Activated CD8-positive, alpha-beta memory T cell treated with anti-CD3 and anti-CD28 coated beads, Interleukin-2, amount 50 U/mL, for 24 hours (primary cell): ENCODE measurements around the gene ATG5.

Source experiments
- DNase-seq: peaks from one replicate; pipeline ENCODE4 v3.0.0-alpha.2; 2020; ENCODE audit errors: extremely low read depth

The ATG5 gene

GRCh38 chr6:106223300-106223930 lies 102.1 kb downstream of the ATG5 start:
- DNase-seq = peak; percentile 54

GRCh38 chr6:106220485-106220884 lies 105.1 kb downstream of the ATG5 start:
- no peak for DNase-seq

- no peak for DNase-seq
These were observed 109.0 kb downstream of the ATG5 start for GRCh38 chr6:106216527-106216926.

GRCh38 chr6:106215608-106216007 lies 110.0 kb downstream of the ATG5 start:
- DNase-seq = no peak

- no peak for DNase-seq
These were observed 111.0 kb downstream of the ATG5 start for GRCh38 chr6:106214531-106214930.

GRCh38 chr6:106213660-106214289 lies 111.8 kb downstream of the ATG5 start:
- no peak for DNase-seq

GRCh38 chr6:106212576-106212975 lies 113.0 kb downstream of the ATG5 start:
- DNase-seq = no peak

- no peak for DNase-seq
These were observed 118.7 kb downstream of the ATG5 start for GRCh38 chr6:106206905-106207304.

- no peak for DNase-seq
These were observed 120.6 kb downstream of the ATG5 start for GRCh38 chr6:106204961-106205360.

- no peak for DNase-seq
These were observed 125.6 kb downstream of the ATG5 start for GRCh38 chr6:106199998-106200397.

- DNase-seq = no peak
These were observed 126.2 kb downstream of the ATG5 start for GRCh38 chr6:106199331-106199730.

GRCh38 chr6:106197441-106197840 lies 128.1 kb downstream of the ATG5 start:
- no peak for DNase-seq

- DNase-seq = no peak
These were observed 130.3 kb downstream of the ATG5 start for GRCh38 chr6:106194949-106195921.

GRCh38 chr6:106192824-106193223 lies 132.7 kb downstream of the ATG5 start:
- DNase-seq = no peak

GRCh38 chr6:106188104-106188794 lies 137.3 kb downstream of the ATG5 start:
- DNase-seq = no peak

- no peak for DNase-seq
These were observed 138.1 kb downstream of the ATG5 start for GRCh38 chr6:106187424-106187982.

GRCh38 chr6:106186714-106187113 lies 138.8 kb downstream of the ATG5 start:
- DNase-seq = no peak

- DNase-seq = no peak
These were observed 139.4 kb downstream of the ATG5 start for GRCh38 chr6:106186172-106186571.

GRCh38 chr6:106185615-106186014 lies 139.9 kb downstream of the ATG5 start:
- no peak for DNase-seq

GRCh38 chr6:106184629-106185028 lies 140.9 kb downstream of the ATG5 start:
- no peak for DNase-seq

- no peak for DNase-seq
These were observed 142.1 kb downstream of the ATG5 start for GRCh38 chr6:106183430-106183829.

- no peak for DNase-seq
These were observed 143.1 kb downstream of the ATG5 start for GRCh38 chr6:106182455-106182854.
